DMS53 (cell line): Measurements from ENCODE around the gene TFF1.

ENCODE experiments used
- DNase-seq: peaks from one replicate; lab custom pipeline; 2025; lab: John Stamatoyannopoulos, UW

The TFF1 gene

DNA sequence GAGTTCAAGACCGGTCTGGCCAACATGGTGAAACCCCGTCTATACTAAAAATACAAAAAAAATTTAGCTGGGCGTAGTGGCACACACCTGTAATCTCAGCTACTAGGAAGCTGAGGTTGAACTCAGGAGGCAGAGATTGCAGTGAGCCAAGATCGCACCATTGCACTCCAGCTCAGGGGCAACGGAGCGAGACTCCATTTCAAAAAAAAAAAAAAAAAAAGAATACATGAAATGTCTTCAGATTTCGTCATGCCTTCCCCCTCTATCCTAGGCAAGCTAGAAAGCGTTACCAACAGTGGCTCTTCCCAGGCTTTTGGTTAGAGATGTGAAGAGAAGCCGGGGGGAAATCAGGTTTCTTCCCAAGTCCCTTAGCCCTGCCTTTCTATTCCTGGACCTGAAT is 3.6 kb downstream of the TFF1 start:
- DNase-seq = no peak

DNA sequence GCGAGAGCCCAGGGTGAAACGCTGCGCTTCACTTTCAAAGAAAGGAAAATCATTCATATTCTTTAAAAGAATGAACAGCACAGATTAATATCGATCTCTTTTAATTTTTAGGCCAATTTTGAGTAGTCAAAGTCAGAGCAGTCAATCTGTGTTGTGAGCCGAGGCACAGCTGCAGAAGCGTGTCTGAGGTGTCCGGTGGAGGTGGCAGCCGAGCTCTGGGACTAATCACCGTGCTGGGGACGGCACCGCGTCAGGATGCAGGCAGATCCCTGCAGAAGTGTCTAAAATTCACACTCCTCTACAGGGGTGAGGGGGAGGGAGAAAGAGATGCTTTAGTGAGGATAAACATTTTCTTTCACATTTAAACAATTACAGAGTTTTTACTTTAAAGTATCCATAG is 4.1 kb downstream of the TFF1 start:
- DNase-seq = no peak

DNA sequence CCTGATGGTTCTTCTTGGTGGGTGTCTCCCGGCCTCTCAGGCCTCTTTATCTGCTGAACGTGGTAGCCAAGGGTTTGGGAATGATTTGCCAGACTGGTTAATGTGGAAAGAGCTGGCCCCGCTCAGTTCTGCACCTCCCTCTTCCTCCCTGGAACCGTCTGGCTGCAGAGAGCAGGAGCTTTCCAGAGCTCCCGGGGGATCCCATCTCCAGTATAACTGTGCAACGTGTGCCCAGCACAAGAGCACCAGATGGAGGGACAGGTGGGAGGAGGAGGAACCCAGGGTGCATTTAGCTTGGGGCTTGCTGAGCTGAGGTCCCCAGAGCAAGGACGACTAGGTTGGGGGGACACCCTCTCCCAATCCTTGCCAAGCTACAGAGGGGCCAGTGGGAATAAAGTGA is 5.0 kb downstream of the TFF1 start:
- DNase-seq = no peak

DNA sequence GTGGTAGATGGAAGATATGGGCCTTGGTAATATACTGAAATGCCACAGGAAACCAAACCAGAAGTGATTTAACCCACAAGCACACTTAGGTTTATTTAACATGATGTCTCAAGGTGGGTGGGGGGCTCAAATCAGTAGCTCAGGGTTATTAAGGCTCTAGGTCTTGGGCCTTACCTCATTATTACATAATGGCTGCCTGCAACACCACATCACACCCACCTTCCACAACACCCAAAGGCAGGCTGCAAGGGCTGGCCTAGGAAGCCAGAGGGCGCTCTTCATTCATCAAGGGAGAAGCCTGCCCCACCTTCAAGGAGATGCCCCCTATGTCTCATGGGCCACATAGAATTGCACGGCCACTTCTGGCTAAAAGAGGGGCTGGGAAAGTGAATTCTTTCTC is 6.0 kb downstream of the TFF1 start:
- DNase-seq = no peak

DNA sequence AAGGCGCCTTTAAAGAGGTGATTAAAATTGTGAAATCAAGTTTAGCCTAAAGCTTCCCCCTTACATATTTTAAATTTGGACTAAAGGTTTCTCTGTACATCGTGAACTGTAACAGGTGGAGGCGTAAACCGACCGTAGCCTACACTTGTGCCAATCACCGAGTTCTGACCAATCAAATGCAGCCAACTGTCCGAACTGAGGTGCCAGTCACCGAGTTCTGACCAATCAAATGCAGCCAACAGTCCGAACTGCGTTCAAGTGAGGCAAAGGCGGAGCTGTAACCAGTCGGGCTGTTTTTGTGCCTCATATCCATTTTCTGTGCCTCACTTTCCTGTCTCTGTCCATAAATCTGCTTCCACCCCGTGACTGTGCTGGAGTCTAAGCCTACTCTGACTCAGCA is 7.4 kb downstream of the TFF1 start:
- DNase-seq = no peak

DNA sequence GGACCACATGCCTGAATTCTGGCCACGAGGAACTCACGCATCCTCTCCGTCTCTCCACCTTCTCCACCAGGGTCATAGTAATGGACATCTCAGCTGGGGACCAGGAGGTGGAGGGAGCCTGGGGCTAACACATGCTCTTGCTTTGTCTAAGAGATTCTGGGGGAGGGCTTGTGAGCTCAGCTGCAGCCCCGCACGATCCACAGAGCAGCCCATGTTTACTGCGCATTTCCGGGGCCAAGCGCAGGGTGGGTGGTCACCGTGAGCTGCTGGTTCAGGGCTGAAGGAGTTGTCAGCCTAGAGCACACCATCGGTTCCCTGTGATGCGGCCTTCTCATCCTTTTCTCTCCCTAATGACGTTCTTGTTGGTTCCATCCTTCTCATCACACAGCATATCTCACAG is 8.1 kb downstream of the TFF1 start:
- no peak for DNase-seq

DNA sequence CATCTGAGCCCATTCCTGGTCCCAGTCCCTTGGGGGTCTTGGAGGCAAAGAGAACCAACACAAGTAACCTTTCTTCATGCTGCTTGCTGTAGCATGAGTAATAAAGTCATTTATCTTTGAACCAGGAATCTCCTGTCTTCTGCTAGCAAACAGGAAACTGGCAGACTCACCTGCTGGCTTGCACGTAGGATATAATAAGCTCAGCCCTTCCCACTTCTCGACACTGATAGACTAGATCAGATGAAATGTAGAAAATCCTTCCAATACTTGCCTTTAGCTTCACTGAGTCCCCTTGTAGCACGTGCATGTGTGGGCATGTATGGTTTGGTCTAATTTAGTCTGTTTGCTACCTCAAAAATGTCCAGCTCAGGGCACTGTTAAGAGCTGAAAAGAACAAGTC is 9.0 kb downstream of the TFF1 start:
- DNase-seq = peak; percentile 18

DNA sequence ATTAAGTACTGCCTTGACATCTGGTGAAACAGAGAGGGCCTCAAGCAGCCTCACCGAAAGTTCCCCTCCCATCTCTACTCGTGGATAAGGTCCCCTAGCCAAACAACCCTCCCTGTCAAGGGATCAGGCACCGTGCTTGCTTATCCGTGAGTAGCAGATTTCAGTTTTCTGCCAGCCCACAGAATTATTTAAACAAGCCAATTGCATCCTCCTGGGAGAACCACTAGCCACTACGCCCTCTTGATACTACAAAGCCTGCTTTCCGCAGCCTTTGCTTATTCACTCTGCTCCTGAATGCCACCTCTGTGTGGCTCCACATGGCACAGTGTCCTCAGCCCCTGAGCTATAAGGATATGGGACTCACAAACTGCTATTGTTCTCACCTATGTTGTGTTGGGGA is 9.7 kb downstream of the TFF1 start:
- DNase-seq = no peak

DNA sequence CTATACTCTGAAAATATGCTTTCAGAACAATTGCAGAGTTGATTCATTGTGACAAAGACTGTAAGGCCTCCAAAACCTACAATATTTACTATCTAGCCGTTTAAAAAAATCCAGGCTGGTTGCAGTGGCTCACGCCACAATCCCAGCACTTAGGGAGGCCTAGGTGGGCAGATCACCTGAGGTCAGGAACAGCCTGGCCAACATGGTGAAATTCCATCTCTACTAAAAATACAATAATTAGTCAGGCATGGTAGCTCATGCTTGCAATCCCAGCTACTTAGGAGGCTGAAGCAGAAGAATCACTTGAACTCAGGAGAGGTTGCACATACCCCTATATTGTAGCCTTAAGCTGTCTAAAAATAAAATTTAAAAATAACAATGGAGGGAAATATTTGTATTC is 10.3 kb downstream of the TFF1 start:
- DNase-seq = no peak

DNA sequence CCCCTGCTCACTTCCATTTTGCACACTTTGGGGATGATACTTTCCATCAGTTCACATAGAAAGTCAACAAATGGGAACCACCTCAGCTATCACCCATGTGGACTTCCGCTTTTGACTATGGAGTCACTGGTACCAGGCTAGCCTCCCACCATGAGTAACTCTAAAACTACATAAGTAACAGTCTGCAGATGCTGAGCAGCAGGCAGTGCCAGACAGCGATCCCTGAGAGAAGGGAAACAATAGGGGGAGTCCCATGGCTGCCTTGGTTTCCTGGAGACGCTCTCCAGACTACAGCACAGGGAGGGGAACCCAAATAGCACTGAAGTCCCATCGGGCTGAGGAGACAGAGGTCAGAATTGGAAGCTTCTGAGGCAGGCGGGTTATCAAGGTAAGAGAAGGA is 12.7 kb downstream of the TFF1 start:
- DNase-seq = no peak

DNA sequence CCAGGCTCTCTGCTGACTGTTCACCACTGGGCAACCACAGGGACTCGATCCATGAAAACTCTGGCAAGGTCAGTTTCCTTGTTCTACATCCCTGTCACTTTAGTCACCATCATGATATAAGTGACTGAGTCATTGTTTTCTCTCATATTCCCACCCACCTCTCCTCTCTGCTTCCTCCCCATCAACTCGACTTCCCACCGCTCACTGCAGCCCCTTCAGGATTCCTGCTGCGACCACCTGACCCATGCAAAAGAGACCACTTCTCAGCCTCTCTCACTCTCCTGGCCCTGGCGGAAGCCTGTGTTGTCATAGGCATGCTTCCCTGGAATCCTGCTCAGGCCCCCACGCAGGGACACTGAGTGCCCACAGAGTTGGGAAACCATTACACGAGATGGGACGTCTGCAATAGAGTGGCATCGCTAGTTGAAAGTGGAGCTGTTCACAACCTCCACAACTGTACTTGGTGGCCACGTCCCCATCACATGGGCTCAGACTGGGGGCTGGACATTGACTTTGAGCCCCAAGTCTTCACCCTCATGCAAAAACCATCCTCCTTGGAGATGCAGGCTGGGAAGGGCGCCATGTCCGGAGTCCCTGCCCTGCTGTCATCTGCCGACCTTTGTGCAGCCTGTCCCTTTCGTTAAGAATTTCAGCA is 13.8 kb downstream of the TFF1 start:
- no peak for DNase-seq

DNA sequence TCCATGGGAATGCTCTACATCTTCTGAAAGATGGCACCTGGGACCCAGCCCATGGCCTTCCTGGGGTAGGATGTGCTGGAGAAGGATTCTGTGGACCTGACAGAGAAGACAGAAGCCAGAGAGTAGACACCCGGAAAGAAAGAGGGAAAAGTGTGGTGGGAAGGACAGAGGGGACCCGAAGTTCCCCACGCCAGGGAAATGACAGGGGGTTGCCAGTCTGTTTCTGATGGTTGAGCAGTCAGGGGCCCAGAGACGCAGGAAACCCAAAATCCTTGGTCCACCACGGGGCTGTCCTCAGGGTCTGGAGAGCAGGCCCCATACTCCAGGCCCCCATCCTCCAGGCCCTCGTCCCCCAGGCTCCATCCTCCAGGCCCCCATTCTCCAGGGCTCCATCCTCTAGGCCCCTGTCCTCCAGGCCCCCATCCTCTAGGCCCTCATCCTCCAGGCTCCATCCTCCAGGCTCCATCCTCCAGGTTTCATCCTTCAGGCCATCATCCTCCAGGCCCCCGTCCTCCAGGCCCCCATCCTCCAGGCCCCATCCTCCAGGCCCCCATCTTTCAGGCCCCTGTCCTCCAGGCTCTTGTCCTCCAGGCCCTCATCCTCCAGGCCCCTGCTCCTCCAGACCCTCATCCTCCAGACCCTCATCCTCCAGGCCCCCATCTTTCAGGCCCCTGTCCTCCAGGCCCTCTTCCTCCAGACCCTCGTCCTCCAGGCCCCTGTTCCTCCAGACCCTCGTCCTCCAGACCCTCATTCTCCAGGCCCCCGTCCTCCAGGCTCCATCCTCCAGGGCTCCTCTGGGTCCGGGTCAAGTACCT is 14.5 kb downstream of the TFF1 start:
- no peak for DNase-seq

DNA sequence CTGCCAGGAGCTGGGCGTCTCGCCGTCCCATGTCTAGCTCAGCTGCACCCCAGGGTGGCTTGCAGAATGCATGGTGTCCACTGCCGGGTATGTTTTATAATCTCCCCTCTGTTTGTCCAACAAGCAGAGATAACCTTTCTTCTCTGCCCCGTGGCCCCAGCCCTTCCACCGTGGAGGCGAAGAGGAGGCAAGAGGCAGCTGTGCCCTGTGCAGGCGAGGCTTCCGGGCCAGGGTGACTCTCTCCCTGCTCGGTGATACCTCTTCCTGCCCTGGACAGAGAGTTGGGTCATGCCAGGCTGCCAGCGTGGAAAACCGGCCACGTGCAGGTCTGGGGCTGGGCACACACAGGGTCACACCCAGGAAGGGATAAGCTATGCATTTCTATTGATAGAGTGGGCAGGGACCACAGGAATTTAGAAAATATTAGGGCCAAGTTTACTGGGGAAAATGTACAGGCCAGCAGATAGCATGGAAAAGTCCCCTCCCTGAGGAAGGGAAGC is 15.4 kb downstream of the TFF1 start, which contains the start of gene TFF2:
Gene TFF2, minus strand, starts transcription at position 68 of the 500 bp plus-strand sequence. Its CDS starts 37 bp downstream, at position 31.
- DNase-seq = no peak

DNA sequence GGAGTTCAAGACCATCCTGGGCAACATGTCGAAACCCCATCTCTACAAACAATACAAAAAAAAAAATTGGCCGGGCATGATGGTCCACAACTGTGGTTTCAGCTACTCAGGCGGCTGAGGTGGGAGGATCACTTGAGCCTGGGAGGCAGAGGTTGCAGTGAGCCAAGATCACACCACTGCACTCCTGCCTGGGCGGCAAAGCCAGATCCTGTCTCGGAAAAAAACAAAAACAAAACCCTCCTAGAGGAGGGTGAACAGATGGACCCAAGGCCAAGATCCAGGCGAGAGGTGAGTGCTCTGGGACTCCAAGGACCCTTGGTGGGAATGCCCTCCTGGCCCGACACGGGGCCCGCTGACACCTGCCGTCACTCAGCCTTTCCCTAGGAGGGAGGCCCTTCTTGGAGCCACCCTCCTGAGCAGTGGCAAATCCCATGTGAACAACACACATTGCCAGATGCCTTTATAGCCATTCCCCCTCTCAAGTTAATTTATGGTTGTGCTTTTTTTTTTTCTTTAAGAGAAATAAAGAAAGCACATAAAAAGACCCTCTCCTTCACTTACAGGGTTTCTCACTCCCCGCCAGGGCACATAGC is 15.9 kb downstream of the TFF1 start:
- DNase-seq = no peak

DNA sequence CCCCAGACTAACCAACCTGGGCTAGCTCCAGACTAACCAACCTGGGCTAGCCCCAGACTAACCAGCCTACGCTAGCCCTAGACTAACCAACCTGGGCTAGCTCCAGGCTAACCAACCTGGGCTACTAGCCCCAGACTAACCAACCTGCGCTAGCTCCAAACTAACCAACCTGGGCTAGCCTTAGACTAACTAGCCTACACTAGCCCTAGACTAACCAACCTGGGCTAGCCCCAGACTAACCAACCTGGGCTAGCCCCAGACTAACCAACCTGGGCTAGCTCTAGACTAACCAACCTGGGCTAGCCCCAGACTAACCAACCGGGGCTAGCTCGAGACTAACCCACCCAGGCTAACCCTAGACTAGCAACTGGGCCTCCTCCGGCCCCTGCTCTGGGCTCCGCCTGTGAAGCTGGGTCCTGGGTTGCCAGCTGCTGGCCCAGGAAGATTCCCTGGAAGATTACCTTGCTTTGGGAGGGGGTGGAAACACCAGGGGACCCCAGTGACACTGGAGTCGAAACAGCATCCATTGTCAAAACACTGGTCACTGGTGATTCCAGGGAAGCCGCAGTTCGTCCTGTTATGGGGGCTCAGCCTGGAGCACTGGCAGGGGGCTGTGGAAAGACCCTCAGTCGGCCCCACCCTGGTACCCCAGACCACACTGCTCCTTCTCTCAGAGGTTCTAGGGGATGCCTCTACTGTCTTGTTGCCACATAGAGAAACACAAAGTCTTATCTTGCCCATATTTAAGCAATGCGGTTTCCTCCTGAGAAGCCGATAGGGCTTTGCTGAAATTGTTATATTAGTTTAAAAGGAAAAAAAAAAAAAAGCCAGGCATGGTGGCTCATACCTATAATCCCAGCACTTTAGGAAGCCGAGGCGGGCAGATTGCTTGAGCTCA is 16.7 kb downstream of the TFF1 start:
- DNase-seq = no peak

DNA sequence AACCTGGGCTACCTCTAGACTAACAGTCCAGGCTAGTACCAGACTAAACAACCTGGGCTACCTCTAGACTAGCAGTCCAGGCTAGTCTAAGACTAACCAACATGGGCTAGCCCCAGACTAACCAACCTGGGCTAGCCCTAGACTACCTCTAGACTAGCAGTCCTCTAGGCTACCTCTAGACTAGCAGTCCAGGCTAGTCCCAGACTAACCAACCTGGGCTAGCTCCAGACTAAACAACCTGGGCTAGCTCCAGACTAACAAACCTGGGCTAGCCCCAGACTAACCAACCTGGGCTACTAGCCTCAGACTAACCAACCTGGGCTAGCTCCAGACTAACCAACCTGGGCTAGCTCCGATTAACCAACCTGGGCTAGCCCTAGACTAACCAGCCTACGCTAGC is 17.6 kb downstream of the TFF1 start:
- no peak for DNase-seq

DNA sequence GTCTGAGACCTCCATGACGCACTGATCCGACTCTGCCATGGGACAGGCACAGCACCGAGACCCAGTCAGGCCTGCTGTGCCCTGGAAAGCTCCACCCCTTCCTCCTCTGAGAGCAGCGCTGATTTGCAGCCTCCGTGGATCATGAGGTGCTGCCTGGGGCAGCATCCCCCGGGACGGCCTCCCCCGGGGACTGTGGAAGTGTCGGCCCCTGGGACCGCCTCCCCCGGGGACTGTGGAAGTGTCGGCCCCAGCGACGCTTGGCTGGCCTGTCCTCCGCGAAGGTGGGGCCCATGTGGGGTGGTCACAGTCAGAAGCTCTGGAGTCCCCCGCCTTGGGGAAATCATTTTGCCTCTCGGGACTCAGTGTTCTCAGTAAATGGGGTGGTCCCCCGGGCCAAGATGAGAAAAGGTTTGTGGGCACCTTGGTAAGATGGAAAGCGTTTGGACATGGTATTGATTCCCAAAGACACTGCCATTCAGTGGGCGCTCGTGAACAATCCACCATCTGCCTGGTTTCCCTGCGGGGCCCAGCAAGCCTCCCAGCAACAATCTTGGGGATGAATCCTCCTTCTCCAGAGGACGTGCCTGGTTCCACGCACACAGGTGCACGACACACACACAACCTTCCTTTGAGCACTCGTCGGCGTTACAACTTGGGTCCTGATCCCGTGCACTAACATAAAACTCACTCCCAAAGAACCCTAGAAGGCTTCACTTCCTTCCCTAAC is 18.6 kb downstream of the TFF1 start:
- no peak for DNase-seq

DNA sequence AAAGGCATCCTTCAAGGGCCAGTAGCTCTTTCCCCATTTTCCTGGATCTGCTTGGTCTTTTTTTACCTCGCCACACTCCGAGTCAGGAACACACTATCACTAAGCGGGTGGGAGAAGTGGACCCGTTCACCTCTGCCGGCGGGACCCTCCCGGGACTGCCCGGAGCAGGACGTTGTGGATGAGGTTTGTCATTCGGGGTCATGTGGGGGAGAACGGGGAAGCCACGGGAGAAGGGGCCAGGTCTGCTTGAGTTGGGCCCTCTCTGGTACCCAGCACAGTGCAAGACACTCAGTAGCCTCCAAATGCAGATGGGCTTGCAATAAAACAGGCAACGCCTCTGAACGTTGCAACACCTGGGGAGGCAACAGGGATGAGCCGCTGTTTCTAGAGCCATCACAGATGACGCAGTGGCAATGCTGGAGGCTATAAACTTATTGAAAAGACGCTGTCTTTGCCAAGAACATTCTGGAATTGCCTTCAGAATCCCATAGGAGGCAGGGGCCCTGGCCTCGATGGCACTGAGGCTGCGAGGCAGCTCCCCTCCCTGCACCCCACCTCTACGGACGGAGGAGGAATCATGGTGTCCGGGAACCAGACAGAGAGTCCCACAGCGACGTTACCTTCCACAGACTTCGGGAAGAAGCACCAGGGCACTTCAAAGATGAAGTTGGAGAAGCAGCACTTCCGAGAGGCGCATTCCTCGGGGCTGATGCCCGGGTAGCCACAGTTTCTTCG is 19.3 kb downstream of the TFF1 start:
- no peak for DNase-seq

DNA sequence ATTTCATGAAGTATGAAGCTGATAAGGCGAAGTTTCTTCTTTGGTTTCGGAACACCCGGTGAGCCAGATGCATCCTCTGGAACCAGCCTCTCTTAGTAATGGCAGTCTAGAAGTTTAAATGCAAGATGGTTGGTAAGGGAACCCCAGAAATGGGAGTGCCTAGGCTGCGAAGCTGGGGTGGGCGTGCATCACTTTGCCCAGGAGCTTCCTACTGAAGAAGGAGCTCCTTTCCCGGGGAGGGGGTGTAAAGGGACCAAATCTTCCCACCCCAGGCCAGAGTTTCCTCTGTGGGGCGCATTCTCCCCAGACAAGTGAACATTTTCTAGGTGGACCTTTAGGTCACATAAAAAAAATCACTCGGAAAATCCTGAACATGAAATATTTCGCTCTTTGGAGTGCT is 19.9 kb downstream of the TFF1 start:
- DNase-seq = no peak

DNA sequence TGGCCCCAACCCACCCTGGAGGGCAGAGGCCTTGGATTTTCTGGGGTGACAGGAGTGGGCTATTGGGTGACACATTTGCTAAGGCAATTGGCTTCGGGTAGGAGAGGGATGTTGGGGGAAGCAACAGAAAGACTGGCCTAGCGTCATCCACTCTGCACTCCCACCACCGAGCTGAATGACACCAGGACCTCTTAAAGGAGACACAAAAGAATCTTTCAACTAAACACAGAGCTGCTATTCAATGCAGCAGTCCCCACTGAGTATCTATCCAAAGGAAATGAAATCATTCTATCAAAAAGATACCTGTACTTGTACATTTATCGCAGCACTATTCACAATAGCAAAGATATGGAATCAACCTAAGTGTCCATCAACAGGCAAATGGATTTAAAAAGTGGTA is 21.7 kb downstream of the TFF1 start:
- DNase-seq = no peak
